ENCODE measurements around the gene C2orf66.

Gene C2orf66

DNA sequence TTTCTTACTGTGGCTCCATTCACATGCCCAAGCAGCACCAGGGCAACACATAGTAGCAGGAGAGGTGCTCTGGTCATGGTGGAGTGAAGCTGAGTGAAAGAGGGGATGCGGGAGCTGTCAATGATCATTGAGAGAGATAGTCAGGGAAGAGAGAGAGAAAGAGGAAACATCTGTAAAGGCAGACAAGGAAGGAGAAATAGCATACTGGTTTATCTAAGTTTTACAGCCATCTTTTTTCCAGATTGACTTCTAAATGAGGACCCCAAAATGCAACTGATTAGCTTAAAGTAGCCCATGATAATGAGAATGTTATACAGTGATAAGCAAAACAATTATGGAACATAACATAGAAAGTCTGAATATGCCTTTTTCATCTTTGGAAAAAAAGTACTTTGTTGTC, at the start of gene C2orf66:
Gene C2orf66, minus strand, starts transcription at position 96 of the 400 bp plus-strand sequence. Its CDS starts 19 bp downstream, at position 77.
- DNase-seq (ENCODE audit: low read depth): no peak

DNA sequence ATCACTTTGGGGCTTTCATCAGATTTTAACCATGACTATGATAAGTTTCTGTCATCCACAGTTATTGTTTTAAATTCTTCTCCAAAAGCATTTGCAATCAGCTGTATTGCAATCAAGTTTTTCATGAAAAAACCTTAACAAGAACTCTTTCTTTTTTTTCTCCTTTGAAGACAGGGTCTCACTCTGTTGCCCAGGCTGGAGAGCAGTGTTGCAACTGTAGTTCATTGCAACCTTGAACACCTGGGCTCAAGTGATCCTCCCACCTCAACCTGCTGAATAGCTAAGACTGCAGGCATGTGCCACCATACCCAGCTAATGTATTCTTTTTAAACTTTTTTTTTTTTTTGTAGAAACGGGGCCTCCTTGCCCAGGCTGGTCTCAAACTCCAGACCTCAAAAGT, 45.5 kb upstream of the C2orf66 start:
- no peak for DNase-seq (ENCODE audit: low read depth)

DNA sequence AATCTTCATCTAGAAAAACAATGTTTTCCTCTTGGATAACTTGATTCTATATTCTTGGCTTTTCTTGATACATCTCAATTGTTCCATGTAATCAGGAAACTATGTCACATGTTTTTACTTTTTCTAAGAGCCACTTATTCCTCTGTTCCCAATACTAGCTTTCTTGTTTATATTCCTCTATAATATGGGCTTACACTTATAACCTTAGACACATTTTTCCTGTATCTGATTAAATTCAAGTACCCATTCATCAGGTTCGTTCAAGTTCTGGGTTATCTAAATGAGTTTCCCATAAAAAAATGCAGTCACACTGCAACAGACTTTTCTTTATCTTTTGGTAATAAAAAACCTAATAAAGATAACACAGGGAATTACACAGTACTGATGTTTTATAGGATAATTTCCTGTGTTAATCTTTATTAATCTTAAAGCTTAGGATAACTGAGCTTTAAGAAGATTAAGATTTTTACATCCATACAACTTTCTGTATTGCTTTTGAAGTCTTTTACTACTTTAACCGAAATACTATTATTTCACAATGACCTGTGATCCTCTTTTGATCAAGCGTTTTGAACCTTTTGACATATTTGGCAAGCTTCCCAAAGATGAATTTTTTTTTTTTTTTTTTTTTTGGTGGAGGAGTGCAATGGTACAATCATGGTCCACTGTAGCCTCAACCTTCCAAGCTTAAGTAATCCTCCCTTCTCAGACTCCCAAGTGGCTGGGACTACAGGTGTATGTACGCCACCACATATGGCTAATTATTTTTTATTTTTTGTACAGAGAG, 44.3 kb upstream of the C2orf66 start:
- DNase-seq (ENCODE audit: low read depth): no peak

DNA sequence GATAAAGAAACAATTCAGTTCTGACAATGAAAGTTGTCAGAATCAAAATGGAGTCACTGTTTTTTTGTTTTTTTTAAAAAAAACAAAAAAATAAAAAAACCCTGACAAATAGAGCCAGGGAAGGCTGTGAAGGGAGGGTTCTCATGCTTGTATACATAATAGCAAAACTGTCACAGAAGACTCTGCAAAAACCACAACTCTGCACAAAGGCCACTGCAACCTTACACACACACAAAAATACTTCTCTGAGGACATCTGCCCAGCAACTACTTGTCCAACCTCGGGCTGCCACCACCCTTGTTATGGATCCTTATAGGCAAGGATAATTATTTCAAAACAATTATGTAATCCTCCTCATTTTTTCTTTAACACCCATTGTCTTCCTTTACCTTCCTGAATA, 41.9 kb upstream of the C2orf66 start:
- DNase-seq (ENCODE audit: low read depth): no peak

DNA sequence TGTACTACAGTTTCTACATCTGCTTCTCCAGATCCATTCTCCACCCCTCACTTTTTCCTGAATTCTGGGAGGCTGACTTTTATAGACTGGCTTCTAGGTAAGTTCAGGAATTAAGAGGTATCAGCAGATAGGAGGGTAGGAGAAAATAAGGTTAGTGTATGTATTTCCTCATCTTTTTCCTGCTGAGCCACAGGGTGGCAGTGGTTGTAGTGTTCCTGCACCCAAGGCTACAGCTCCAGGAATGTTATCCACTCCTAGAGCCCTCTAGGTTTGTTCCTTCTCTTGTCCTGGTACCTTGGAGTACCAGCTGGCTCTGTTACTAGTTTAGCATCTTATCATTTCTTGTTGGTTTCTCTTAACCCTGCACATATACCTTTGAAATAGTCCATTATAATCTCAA, 40.7 kb upstream of the C2orf66 start:
- DNase-seq (ENCODE audit: low read depth): no peak

DNA sequence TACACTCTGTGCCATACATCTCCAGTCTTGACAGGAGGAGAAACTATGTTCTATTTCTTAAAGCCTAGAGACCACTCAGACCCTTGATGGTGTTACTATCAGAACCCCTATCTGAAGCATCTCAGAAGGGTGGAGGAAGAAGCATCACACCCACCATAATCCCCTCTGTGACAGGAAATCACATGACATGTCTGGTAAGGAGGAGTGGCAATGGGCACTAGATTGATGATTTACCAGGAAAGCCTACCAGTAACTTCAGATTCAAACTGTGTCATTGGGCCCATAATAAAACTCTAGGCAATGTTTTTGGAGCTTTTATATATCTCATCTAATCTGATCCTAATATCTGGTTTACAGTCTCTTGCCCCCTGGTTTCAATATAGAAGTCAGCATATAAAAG, 37.1 kb upstream of the C2orf66 start:
- no peak for DNase-seq (ENCODE audit: low read depth)

DNA sequence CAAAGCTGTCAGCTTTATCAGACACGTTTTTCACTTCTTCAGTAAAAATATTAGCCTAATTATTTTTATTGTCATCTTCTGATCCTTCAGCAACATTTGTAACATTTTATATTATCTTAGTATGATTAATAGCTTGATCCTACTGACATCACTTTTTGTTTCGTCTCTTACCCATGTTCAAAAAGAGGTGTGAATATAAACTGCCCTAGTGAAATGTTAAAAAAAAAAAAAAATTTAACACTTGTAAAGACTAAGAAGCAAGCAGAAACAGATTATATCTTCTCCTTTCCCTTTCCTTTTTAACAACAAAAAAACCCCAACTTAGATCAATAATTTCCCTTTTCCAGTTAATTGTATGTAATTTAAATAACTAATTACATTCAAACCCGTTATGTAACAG, 36.2 kb upstream of the C2orf66 start:
- no peak for DNase-seq (ENCODE audit: low read depth)

DNA sequence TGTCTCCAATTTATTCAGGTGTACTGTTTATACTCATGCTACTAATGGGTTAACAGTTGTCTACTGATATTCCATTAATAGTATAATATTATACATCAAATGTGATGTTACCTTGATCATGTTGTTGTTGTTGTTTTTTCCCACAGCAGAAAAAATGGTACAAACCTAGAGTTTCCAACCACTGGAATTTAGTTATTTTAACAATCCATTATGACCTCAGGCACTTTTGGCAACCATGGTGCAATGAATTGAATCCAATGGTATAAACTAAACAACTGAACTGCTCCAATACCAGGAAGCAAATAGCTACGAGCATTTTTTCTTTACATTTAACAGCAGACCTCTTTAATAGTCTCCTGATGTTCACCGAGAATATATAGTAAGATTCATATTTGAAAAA, 31.0 kb upstream of the C2orf66 start:
- no peak for DNase-seq (ENCODE audit: low read depth)

DNA sequence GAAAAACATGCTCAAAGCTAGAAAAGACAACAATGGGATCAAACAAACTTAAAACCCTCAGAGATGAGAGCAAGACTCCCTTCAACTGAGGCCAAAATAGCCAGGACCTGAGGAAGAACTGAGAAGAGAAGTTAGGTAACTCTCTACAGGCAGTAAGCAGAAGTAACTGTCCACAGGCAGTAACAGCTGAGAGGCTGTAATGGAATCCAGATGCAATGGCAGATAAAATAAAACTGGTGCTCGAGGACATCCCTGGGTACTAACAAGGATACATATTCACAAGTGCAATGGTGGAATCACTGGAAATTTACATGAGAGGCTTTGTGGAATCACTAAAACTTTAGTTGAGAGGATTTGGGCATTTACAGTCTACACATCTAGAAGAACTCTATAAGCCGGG, 30.4 kb upstream of the C2orf66 start:
- DNase-seq (ENCODE audit: low read depth): no peak

DNA sequence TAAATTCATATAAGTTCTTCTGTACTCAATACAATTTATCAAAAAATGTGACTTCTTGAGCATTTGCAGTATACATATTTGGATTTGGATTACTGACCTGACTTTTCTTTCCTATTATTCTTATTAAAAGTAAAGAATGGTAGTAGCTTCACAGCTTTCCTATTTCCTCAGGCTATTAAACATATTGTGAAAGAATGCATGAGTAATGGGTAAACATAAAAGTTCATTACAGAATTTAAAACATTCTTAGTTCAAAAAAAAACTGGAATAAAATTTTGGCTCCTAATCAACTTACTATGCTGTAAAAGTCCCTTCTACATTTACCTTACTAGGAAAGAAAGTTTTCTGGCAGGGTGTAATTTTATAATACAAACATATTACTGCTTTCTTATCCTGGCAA, 27.3 kb upstream of the C2orf66 start:
- no peak for DNase-seq (ENCODE audit: low read depth)

DNA sequence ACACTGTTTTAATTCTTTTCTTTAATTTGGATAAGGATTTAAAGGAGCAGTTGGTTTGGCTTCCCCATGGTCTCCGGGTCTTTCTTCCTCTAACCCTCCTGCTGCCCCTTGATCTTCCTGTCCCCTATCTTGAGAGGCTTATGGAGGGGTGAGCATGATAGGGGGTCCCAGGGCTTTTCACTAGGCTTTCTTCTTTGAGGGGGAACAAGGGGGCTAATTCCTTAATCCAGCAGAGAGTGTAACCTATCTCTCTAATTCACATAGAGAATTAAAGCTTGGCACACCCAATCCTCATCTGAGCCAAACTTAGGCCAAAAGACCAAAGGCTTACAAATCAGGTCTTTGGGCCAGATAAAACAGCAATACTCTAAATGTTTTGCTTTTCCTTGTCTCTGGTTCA, 21.5 kb upstream of the C2orf66 start:
- DNase-seq (ENCODE audit: low read depth): no peak

DNA sequence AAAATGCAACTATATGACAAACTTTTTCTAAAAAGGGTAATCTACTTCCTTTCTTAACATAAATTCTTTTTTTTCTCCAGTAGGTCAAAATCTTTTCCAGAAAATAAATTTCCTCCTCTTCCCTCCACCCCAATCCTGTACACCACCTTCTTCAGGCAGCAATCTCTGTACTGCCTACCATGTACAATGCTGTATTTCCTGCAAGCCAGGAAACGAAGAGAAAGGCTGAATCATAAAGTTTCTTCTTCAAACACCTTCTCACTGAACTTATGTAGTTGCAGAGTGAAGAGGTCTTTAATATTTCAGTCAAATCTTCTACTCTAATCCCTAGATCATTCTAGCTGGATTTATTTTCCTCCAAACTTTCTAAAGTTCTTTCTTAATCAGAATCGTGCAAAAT, 18.2 kb upstream of the C2orf66 start:
- DNase-seq (ENCODE audit: low read depth): no peak

DNA sequence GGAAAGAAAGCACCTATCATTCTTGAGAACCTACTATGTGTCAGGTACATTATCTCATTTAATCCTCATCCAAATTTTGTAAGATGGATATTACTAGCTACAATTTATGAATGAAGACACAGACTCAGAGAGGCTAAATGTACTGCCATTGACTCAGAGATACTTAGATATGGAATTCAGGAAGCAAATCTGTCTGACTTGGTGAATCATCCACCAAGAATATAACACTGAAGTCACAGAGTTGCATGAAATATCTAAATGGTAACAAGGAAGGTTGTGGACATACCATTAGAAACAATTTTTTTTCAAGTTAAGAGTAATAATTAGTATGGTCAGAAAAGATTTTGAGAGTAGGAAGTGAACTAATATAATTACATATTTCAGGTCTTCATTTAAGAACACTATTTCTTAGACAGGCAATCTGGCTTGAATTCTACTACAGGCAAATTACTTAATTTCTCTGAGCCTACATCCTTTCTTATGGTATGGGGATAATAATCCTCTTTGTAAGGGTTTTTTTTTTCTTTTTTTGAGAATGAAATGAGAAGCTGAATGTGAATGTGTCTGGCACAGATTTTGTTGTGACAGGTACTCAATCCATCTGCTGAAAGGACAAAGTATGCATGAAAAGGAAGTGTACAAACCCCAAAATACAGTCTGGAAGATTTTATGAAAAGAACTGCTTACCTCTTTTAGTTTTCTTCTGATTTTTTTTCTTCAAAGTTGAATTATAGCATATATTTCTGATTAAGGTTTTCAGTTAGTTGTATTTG, 14.8 kb upstream of the C2orf66 start:
- DNase-seq (ENCODE audit: low read depth): no peak

DNA sequence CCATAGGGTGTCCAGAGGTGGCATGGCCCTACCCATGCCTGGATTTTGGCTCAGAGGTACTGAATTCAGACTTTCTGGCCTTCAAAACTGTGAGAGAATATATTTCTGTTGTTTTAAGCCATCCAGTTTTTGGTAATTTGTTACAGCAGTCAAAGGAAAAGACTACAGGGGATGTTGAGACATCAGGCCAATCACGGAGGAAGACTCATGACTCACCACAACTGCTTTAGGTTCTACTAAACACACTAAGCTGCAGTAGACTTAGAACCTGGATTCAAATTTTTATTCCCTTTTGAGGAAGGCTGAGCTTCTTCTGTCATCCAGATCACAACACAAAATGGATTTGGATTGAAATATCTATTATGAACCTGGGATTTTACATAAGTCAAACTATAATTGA, 12.0 kb upstream of the C2orf66 start:
- DNase-seq (ENCODE audit: low read depth): no peak

DNA sequence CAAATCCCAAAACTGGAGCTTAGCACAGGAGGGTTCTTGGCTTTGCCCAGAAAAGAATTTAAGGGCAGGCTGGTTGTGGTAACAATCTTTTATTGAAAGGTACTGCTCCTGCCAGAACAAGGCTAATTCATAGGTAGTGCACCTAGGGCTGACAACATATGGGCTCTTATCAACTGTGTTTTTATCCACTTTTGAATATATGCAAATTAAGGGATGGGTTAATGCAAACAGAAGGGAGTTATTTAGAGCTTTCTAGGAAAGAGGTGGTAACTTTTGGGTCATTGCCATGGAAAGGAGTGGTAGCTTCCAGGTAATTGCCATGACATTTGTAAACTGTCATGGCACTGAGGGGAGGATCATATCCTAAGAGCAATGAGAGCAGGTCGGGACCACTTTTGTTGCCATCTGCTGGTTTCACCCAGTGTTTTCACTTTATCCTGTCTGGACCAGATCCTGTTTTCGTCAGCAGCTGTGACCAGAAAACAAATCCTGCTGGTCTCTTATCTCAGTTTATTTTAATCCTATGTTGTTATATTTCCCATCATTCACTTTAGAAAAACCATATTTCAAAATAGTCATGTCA, 981 bp downstream of the C2orf66 start:
- no peak for DNase-seq (ENCODE audit: low read depth)

DNA sequence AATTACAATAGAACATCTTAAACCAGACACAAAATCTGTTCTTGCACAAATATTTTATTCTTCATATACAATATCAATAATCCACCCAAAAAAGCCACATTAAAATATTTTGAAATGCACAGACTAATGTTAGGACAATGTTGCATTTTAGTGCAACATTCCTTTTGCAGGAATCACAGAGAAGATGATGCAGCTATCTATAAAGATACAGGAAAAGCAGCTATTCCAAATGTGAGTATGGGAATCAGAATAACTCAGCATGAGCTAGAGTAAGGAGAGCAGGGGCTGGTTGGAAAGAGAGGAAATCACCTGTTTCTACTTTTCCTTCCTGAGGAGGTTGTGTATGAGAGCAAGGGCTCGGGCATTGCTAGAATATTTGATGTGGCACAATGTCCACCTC, 4.8 kb downstream of the C2orf66 start:
- DNase-seq (ENCODE audit: low read depth): no peak

DNA sequence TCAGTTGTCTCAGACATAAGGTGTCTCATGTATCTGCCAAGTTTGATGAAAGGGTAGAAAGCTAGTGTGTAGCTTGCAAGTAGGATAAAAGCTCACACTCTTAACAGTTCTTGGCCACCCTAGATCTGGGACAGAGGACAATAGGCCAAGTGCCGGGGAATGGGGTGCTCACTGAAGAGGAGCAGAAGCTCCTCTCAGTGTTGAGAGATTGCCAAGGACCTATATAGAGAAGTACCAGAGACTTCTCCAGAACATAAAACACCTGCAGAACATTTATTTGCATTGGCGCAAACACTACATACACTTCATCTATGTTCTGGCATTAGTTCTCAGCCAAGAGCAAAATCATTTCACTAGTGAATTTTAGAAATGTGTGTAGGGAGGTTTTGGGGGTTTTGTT, 6.8 kb downstream of the C2orf66 start:
- DNase-seq (ENCODE audit: low read depth): no peak

DNA sequence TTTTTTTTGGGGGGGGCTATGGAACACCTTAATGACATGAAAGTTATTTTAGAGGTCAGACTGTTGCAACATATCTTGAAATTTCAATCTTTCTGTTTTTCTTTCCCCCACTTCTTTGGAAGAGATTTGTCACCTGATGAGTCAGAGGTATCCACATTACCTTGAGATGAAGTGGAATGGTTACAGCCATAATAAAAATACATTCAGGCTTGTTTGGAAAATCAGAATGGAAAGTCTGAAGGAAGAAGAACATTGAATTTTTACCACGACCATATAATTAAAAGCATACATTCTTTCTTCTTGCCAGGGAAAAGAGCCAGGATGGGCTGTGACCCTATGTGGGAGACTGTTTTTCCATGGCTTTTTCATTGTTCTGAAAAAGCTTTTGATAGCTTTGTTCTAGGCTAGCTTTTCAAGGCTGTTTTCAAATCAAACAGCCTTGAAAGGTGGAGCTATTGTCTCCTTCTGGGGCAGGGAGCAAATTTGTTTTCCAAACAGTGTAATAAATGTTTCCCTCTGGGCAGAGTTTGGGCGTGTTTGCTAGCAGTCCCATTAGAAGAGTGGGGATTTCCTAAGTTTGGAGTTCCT, 7.4 kb downstream of the C2orf66 start:
- DNase-seq (ENCODE audit: low read depth): no peak

DNA sequence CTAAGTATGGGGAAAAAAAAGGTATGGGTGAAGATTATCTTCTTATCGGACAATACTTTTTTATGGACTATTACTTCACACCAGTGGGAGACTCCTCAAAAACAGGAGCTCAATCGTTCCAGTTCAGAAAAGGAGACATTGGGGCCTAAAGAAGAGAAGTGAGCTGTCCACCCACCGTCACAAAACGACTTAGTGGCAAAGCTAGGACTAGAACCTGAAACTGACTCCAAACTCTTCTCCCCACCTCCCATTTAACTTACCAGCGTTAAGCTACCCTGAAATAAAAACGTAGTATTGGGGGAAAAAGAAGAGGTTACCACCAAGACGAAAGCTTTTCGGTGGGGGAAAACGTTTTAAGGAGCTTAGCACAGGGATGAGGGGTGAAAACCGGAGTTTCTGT, 10.2 kb downstream of the C2orf66 start:
- DNase-seq (ENCODE audit: low read depth): no peak

DNA sequence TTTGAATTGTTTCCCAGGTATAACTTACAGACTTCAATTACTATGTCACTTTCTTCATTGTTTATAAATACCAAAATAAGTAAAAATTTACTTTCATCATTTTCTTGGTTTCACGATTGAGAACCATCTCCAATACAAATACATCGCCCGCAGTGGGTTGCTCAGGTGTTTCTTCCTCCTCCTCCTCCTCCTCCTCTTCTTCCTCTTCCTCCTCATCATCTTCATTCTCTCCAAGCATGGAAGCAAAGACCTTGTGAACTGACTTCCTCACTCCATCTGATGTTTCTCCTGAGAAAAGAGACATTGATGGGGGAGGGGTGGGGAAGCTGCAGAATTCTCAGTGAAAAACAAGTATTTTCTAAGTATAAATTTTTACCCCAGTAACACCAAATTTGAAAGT, 16.3 kb downstream of the C2orf66 start:
- no peak for DNase-seq (ENCODE audit: low read depth)

DNA sequence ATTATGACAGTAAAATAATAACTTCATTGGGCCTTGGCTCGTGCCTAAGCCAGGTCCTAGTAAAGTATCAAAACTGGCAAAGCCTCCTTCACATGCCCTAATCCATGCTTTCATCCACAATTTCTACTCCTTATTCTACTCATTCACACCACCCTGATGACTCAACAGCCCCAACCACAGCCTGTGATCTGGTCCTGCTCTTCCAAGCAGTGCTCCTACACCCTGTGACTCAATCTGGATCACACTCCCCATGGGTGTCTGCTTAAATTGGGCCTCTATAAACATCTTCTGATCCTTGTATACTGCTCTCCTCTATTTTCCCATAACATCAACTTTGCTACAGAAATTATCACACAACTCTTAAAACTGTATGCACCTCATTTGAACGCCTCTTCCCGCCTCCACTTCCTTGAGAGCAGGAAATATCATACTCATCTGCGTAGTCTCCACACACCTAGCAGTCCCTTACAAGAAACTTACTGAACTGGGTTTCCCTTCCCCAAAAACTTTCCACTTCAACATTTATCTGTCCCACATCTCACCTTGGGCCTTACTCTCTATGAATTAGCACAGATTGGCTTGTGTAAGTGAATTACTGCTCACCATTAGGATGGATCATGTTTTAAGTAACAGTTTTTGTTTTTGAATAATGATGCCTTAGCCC, 25.6 kb downstream of the C2orf66 start:
- peak; percentile 9 for DNase-seq (ENCODE audit: low read depth)

DNA sequence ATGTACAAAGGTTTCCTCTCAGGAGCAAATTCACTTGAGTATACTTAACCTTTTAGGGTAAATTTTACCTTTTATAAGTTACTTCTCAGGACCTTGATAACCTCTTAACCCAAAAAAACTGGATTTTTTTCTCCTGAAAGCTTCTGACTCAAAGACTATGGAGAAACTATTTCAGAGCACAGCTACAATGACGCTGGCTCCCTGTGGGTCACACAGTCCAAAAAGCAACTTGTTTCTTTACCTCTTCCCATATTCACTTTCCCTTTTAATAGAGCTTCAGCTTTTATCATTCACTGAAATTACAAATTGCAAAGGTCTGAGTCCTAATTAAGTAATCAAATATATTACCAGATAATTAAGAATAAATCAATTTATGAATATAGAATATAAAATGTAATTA, 42.1 kb downstream of the C2orf66 start:
- DNase-seq (ENCODE audit: low read depth): no peak

DNA sequence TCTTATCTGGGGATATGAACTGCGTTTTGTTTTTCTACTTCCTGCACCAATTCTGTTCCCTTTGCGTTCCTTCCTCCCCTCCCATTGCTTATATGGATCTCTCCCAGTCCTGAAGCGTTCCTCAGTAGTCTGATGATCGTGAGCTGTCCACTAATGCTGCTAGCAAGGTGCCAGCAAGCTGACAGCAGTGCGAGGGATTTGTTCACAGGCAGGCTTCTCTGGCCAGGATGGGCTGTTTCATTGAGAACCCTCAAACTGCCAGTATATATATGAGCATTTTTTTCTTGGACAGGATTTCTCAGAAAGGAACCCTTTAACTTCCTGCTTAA, 49.8 kb downstream of the C2orf66 start:
- no peak for DNase-seq (ENCODE audit: low read depth)

All from HS-27A (cell line).